Measurements from ENCODE around the gene PRR23E. TPM values are rescaled to one million over a fixed set of nuclear protein-coding genes. Genes with fewer than 3 reads are reported as not detected.

Gene PRR23E
- total RNA-seq, 2 donors from 2014 or later = not detected

DNA sequence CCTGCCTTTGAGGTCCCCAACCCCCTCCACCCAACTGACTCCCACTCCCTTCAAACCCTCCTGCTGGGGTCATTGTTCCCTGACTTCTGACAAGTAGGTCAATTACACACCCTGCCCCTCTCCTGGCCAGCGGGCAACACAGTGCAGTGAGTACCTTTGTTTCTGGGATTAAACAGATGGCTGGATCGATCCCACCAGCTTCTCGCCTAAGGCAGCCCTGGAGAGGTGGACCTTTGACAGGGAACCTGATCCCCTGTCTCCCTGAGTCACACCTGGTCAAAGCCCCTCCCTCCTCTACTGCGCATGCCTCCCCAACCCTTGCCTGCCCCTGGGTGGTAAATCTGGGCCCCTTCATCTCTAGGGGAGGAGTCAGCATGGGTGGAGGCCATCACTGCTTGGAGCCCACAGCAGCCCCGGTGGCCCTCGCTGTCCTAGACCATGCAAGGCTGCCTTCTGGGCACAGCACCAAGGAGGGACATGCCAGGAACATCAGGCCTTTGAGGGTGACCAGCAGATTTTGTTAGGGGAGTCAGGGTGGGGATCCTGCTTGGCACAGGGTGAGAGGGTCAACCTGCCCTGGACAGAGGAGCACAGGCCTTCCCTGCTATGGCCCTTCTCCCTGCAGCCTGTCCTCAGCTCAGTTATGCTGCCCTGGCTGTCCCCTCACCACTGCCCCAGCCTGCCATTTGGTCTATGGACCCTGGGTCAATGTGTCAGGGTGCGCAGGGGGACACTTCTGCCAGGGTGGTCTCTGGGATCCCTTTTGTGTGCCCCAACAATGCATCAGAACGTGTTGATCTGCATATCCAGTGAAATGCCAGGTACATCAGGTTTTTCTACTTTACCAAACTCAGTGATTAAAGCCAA lies 9.8 kb upstream of the PRR23E start:
- Histone ChIP-seq H3K9me3 (no peaks in the 10 kb centered on the region), H3K27me3 (no peaks in the 10 kb centered on the region), H3K4me1 (no peaks in the 10 kb centered on the region), H3K27ac (no peak overlapping the region), H3K36me3 (no peaks in the 10 kb centered on the region), H3K4me3 (no peak overlapping the region)
- no peak for TF ChIP-seq CTCF (IDR thresholded peaks at IDR 0.05)
- no peak for DNase-seq (ENCODE audit: low spot score)

DNA sequence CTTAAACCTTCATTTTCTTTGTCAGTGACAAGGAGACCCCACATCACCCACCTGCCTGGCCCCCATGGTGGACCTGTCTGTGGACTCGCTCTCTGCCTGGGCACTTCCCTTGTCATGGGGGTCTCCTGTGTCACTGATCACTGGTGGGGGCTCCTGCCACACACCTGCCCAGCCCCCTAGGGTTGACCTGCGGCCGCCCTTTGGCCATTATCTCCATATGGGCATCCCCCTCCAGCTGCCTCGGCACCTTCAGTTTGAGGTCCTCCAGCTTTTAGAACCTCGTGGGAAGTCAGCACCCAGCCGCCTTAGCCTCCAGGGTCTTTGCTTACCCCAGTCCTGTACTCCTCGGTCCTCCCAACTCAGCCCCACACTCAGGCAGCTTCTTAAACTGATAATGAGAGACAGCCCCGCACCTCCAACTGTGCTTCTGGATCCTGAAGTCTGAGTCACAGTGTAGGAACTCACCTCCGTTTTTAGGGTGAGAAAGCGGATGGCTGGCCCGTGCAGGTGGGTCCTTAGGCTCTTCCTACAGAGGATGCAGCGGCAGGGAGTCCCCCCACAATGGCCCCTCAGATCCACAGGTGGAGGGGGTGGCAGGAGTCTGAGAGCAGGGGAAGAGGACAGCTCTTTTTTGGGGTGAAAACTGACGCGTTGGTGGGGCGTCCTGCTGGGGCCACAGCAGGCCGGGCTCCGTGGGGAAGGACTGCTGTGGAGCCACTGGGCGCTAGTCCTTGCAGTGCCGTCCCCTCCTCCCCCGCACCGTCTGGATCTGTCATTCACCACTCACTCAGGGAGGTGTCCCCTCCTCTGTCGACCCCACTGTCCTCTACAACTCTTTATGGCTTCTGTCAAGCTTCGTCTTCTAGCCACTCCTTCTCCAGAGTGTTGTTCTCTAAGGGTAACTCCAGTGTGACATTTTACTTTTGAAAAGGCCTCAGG lies 8.7 kb upstream of the PRR23E start:
- no peak for TF ChIP-seq CTCF (IDR thresholded peaks at IDR 0.05)
- Histone ChIP-seq H3K4me3 (no peak overlapping the region), H3K9me3 (no peaks in the 10 kb centered on the region), H3K4me1 (no peaks in the 10 kb centered on the region), H3K36me3 (no peaks in the 10 kb centered on the region), H3K27me3 (no peaks in the 10 kb centered on the region), H3K27ac (no peak overlapping the region)
- no peak for DNase-seq (ENCODE audit: low spot score)

- no peak overlapping the region for H3K27ac ChIP-seq
- H3K4me1 ChIP-seq = no peaks in the 10 kb centered on the region
- H3K9me3 ChIP-seq = no peaks in the 10 kb centered on the region
- no peaks in the 10 kb centered on the region for H3K27me3 ChIP-seq
- no peaks in the 10 kb centered on the region for H3K36me3 ChIP-seq
- no peak for TF ChIP-seq CTCF (IDR thresholded peaks at IDR 0.05)
- H3K4me3 ChIP-seq = no peak overlapping the region
- no peak for DNase-seq (ENCODE audit: low spot score)
Measured at GRCh38 chr3:127184870-127185216, 8.1 kb upstream of the PRR23E start.

- H3K36me3 ChIP-seq = no peaks in the 10 kb centered on the region
- H3K9me3 ChIP-seq = peaks cover 0 to under 1% of the 10 kb centered on the region in 2 donors
- no peaks in the 10 kb centered on the region for H3K4me1 ChIP-seq
- no peak overlapping the region for H3K27ac ChIP-seq
- no peaks in the 10 kb centered on the region for H3K27me3 ChIP-seq
- H3K4me3 ChIP-seq = no peak overlapping the region
- no peak for DNase-seq (ENCODE audit: low spot score)
- no peak for TF ChIP-seq CTCF (IDR thresholded peaks at IDR 0.05)
Measured at GRCh38 chr3:127185268-127185667, 7.7 kb upstream of the PRR23E start.

GRCh38 chr3:127185962-127186674 lies 6.8 kb upstream of the PRR23E start:
- no peaks in the 10 kb centered on the region for H3K4me1 ChIP-seq
- no peak for TF ChIP-seq CTCF (IDR thresholded peaks at IDR 0.05)
- H3K9me3 ChIP-seq = peaks cover 0 to 9% of the 10 kb centered on the region in 2 donors
- no peaks in the 10 kb centered on the region for H3K27me3 ChIP-seq
- no peak overlapping the region for H3K4me3 ChIP-seq
- DNase-seq (ENCODE audit: low spot score) = no peak
- H3K36me3 ChIP-seq = no peaks in the 10 kb centered on the region
- no peak overlapping the region for H3K27ac ChIP-seq
